HCT116 (cell line): ENCODE results near the gene MAML1.

ENCODE experiments used
- EZH2 ChIP-seq: fragments of 200-600 bp; sonication (generic); IDR thresholded peaks from 2 replicates; pipeline ENCODE4 v1.6.1; 2017; ENCODE audit warnings: antibody characterized with exemption, mixed run types
- POLR2A ChIP-seq: IDR thresholded peaks from 2 replicates; pipeline ENCODE4 v1.7.0; 2011; ENCODE audit warnings: borderline replicate concordance; ENCODE audit not compliant: insufficient read depth, insufficient read length; ENCODE audit errors: extremely low read depth
- REST ChIP-seq: IDR thresholded peaks from 2 replicates; pipeline ENCODE4 v1.6.1; 2012; ENCODE audit warnings: low read depth

DNA sequence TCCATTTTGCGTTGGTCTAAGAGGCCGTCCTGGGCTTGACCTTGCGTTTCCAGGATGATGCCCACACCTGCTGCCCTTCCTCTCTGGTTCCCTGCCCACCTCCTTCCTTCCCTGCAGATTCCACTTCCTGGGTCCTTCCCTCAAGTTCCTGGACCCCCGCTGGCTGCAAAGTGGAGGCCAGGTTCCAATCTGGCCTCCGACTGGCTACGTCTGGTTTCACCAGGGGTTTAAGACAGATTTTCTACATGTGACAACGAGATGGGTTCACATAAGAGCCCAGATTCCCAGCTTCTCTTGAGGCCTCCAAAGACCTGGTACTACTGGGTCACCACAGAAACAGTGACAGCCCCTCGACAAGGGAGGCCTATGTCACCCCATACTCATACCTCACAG, 71.9 kb downstream of the MAML1 start:
- TF ChIP-seq POLR2A (no peak), EZH2 (no peak), REST (no peak)
